Ovary (tissue), 9 donors: ENCODE data around the gene NRSN2. TPM values are rescaled to one million over a fixed set of nuclear protein-coding genes. Genes with fewer than 3 reads are reported as not detected.

ENCODE experiments used
- DNase-seq, 5 donors: peaks; one replicate each; pipeline ENCODE4 v3.0.0-alpha.2; 2019 to 2020
- H3K27ac ChIP-seq, 2 donors: fragments of 200-600 bp; one replicate each; pipeline versions ENCODE4 v1.5.1 to v1.8.0; 2019 to 2022
- H3K27me3 ChIP-seq: fragments of 200-600 bp; one replicate; pipeline ENCODE4 v1.8.0; 2022
- H3K36me3 ChIP-seq: fragments of 200-600 bp; sonication (generic); one replicate; pipeline ENCODE4 v1.5.1; 2019
- H3K4me1 ChIP-seq: one replicate; pipeline ENCODE4 v1.8.1; 2013; ENCODE audit warnings: mild to moderate bottlenecking, moderate library complexity; ENCODE audit not compliant: insufficient read depth
- H3K4me3 ChIP-seq: fragments of 200-600 bp; sonication (generic); one replicate; pipeline ENCODE4 v1.5.1; 2017
- H3K9me3 ChIP-seq, 2 donors: fragments of 200-600 bp in 1 of 2; sonication (generic) in 1 of 2; one replicate each; pipeline versions ENCODE4 v1.5.1 to v1.8.1; 2013 to 2019; ENCODE audit warnings: mild to moderate bottlenecking in 1 of 2, moderate library complexity in 1 of 2
- EP300 ChIP-seq: sonication (generic); formaldehyde crosslinking; IDR thresholded peaks from one replicate; pipeline ENCODE4 v1.6.1; 2017; ENCODE audit warnings: antibody characterized with exemption
- POLR2A ChIP-seq: fragments of 450-650 bp; IDR thresholded peaks from one replicate; pipeline ENCODE4 v1.6.1; 2017; ENCODE audit warnings: antibody characterized with exemption, mild to moderate bottlenecking, moderate library complexity
- WGBS, 3 donors: extraction: QIAGEN DNeasy Blood & Tissue Kit in 1 of 3; methylation state at CpG; one replicate each; pipeline versions ENCODE4 v1.1.5 to v1.1.7; 2013 to 2017; 5-methylcytosine and 5-hydroxymethylcytosine counted together
- intact Hi-C, 4 donors: fragments of 100-400 bp; cut with DNase I; formaldehyde crosslinking; loops; one replicate each; pipeline versions ENCODE4 v1.11.0 to v1.15.1; 2022 to 2023
- polyA plus RNA-seq, 2 donors: library from polyadenylated mRNA; stranded (reverse); fragments of 200-250 nt in 1 of 2; fragments of 350-450 nt in 1 of 2; fragmentation: Illumina TruSeq in 1 of 2; extraction: RNeasy Lipid Tissue Mini Kit (QIAGEN cat#74804) in 1 of 2; gene quantifications; one replicate each; pipeline ENCODE4 v1.2.3, GENCODE V29; 2013 to 2014
- total RNA-seq, 7 donors: library from RNA; depleted of rRNA in 2 of 7; stranded (reverse); fragments of >200 nt in 2 of 7; fragmentation: NEBNext Ultra II Directional in 3 of 7; extraction: Animal tissue kit (Norgen Biotek cat#: 25700) in 3 of 7; gene quantifications; one replicate each; pipeline versions ENCODE4 v1.1.0 to v1.2.4, GENCODE V29; 2016 to 2023
- TF ChIP-seq, protein P1 (sequence below), 3 donors: fragments of 450-650 bp in 2 of 3; fragments of 200-600 bp in 1 of 3; IDR thresholded peaks; one replicate each; pipeline versions ENCODE4 v1.5.1 to v1.8.0; 2016 to 2022; ENCODE audit warnings: antibody characterized with exemption in 3 of 3, mild to moderate bottlenecking in 1 of 3
- donor health status: DM: no; HTN: no; CAD: no; lungs with moderate emphysema.
- donor health status: DM: no; HTN: no; CAD: no.
- donor health status: Bipolar disorder and iron deficiency.
- donor health status: DM: yes; HTN: yes; CAD: no.
- donor health status: DM: no; HTN: no; CAD: no.
- donor health status: DM: yes; HTN: yes; CAD: no.

The NRSN2 gene
- total and polyA plus RNA-seq, 9 donors: 20.5 to 77.9 (median 43.2) TPM

DNA sequence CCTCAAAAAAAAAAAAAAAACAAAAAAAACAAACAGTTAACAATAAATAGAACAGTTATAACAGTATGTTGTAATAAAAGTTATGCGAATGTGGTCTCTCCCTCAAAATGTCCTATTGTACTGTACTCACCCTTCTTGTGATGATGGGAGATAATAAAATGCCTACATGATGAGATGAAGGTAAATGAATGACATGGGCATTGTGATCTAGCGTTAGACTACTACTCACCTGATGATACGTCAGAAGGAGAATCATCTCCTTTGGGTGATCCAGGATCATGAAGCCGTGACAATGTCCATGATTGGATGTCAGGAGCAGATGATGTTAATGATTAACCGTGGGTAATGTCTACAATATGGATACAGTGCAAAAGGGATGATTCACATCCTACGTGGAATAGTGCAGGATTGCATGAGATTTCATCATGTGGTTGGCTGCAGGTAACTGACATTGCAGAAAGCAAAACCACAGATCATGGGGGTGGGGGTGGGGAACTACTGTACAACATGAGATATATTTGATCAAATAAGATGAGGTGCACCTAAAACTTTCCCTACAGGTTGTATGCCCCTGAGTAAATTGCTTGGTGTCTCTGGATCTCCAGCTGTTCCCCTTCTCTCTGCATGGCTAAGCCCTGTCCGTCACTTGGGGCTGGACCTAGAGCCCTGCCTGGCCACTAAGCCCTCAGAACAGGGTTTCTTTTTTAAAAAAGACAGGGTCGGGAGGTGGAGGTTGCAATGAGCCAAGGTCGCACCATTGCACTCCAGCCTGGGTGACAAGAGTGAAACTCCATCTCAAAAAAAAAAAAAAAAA is 55.0 kb downstream of the NRSN2 start:
- Histone ChIP-seq H3K36me3 (no peaks in the 10 kb centered on the region), H3K9me3 (no peaks in the 10 kb centered on the region), H3K4me1 (no peaks in the 10 kb centered on the region), H3K4me3 (no peak overlapping the region), H3K27ac (no peak overlapping the region), H3K27me3 (no peaks in the 10 kb centered on the region)
- 82 to 89% (median 83%) methylated on average over 9 of the region's 9 CpGs for WGBS, 3 donors
- DNase-seq: no peak
- intact Hi-C loops: loop anchor here in 1 of 4 donors (10.0 kb wide), 1 partner anchor 63 kb away; the partner anchor contains the start of gene TBC1D20
- no peak for TF ChIP-seq EP300
- TF ChIP-seq, protein P1, sequence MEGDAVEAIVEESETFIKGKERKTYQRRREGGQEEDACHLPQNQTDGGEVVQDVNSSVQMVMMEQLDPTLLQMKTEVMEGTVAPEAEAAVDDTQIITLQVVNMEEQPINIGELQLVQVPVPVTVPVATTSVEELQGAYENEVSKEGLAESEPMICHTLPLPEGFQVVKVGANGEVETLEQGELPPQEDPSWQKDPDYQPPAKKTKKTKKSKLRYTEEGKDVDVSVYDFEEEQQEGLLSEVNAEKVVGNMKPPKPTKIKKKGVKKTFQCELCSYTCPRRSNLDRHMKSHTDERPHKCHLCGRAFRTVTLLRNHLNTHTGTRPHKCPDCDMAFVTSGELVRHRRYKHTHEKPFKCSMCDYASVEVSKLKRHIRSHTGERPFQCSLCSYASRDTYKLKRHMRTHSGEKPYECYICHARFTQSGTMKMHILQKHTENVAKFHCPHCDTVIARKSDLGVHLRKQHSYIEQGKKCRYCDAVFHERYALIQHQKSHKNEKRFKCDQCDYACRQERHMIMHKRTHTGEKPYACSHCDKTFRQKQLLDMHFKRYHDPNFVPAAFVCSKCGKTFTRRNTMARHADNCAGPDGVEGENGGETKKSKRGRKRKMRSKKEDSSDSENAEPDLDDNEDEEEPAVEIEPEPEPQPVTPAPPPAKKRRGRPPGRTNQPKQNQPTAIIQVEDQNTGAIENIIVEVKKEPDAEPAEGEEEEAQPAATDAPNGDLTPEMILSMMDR (IDR thresholded peaks at IDR 0.05): no peak
- TF ChIP-seq POLR2A: no peak

DNA sequence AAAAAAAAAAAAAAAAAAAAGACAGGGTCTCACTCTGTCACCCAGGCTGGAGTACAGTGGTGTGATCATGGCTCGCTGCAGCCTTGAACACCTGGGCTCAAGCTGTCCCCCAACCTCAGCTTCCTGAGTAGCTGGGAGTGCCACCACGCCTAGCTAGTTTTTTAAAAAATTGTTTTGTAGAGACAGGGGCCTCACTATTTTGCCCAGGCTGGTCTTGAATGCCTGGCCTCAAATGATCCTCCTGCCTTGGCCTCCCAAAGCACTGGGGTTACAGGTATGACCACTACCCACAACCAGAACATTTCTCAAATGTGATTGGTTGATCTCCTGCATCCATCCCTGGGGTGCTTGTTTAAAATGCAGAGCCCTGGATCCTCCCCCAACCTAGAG is 55.6 kb downstream of the NRSN2 start:
- Histone ChIP-seq H3K27me3 (no peaks in the 10 kb centered on the region), H3K9me3 (no peaks in the 10 kb centered on the region), H3K36me3 (no peaks in the 10 kb centered on the region), H3K4me3 (no peak overlapping the region), H3K27ac (no peak overlapping the region), H3K4me1 (no peaks in the 10 kb centered on the region)
- 86 to 89% (median 87%) methylated on average over 2 of the region's 2 CpGs for WGBS, 3 donors
- intact Hi-C loops: loop anchor here in 1 of 4 donors (10.0 kb wide), 1 partner anchor 62 kb away; the partner anchor contains the start of gene TBC1D20
- TF ChIP-seq POLR2A (no peak), EP300 (no peak)
- TF ChIP-seq, protein P1 (IDR thresholded peaks at IDR 0.05): no peak
- no peak for DNase-seq

DNA sequence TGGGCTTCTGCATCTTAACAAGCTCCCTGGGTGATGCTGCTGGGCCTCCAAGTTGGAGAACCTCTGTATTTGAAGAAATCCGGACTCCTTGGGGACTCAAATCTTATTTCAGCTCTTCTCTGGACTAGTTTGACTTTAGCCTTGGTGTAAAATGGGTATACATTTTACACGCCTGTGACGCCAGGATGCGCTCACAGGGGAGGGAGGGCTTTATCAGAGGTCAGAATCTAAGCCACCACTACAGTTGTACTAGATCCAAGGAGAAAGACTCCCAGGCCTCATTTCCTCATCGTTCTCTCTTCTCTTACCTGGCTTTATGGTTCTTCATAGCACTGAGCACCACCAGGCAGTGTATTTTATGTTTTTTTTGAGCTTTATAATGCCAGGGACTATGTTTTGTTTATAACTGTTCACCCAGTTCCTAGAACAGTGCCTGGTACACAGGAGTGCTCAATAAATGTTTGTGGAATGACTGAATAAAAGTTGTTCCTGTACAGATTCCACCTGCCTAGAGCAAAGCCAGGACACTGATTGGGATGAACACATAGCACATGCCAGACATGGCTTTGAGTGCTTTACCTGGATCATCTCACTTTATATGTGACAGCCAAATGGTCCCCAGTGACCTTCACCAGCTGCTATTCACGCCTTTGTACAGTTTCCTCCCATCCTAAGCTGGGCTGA is 56.1 kb downstream of the NRSN2 start:
- no peaks in the 10 kb centered on the region for H3K4me1 ChIP-seq
- intact Hi-C loops: loop anchor here in 1 of 4 donors (10.0 kb wide), 1 partner anchor 62 kb away; the partner anchor contains the start of gene TBC1D20
- H3K27ac ChIP-seq: no peak overlapping the region
- DNase-seq: no peak
- H3K4me3 ChIP-seq: no peak overlapping the region
- H3K9me3 ChIP-seq: no peaks in the 10 kb centered on the region
- no peaks in the 10 kb centered on the region for H3K36me3 ChIP-seq
- TF ChIP-seq POLR2A (no peak), EP300 (no peak)
- TF ChIP-seq, protein P1 (IDR thresholded peaks at IDR 0.05): no peak
- no peaks in the 10 kb centered on the region for H3K27me3 ChIP-seq
- 83 to 92% (median 87%) methylated on average over 6 of the region's 6 CpGs for WGBS, 3 donors

DNA sequence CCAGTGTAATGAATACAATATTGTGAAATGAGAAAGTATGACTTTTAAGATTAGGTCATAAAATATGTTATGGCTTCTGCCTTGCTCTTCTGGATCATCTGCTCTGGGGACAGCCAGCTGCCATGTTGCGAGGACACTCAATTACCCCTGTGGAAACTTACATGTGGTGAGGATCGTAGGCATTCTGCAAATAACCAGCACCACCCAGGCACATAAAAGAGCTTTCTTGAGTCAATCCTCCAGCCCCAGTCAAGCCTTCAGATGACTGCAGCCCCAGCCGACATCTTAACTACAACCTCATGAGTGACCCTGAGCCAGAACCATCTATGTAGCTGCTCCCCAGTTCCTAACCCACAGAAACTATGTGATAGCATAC is 56.7 kb downstream of the NRSN2 start:
- intact Hi-C loops: loop anchor here in 1 of 4 donors (10.0 kb wide), 1 partner anchor 61 kb away; the partner anchor contains the start of gene TBC1D20
- Histone ChIP-seq H3K9me3 (no peaks in the 10 kb centered on the region), H3K27ac (no peak overlapping the region), H3K4me1 (no peaks in the 10 kb centered on the region), H3K4me3 (no peak overlapping the region), H3K36me3 (no peaks in the 10 kb centered on the region), H3K27me3 (no peaks in the 10 kb centered on the region)
- TF ChIP-seq, protein P1 (IDR thresholded peaks at IDR 0.05): no peak
- TF ChIP-seq EP300 (no peak), POLR2A (no peak)
- WGBS, 3 donors: 94 to 99% (median 96%) methylated on average over 3 of the region's 3 CpGs
- DNase-seq: no peak
